ENCODE data around the gene ZBTB17.

DNA sequence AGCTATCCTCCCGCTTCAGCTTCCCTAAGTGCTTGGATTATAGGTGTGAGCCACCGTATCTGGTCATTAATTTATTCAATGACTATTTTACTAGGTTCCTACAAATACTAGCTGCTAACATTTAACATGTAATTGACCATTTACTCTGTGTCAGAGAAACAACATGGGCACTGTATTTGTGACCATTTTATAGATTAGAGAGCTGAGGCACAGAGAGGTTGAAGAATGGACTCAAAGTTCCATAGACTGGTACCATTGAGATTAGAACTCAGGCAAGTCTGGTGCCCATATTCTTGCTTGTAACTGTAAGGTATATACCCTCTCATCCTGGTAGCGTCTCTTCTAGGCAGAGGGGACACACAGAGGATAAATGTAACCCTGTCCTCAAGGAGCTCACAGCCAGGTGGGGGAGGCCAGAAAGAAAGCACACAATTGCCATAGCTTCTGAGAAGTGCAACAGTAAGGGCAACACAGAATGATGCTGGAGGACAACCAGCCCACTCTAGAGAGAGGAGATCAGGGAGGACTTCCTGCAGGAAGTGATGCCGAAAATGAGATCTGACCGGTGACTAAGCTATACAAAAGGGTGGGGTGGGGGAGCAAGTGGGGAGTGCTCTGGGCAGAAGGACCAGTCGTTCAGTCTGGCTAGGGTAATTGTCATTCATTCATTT is 31.9 kb upstream of the ZBTB17 start:
- TF ChIP-seq CTCF (IDR thresholded peaks at IDR 0.05), result no peak
- TF ChIP-seq POLR2A (IDR thresholded peaks at IDR 0.05), result no peak
- TF ChIP-seq POLR2AphosphoS5 (IDR thresholded peaks at IDR 0.05), result no peak

All from prostate gland (tissue), 2 donors.